SK-N-SH (cell line): ENCODE measurements around the gene PPY.

ENCODE experiments used
- CTCF ChIP-seq: fragments of 200-600 bp; sonication (generic); IDR thresholded peaks from 2 replicates; pipeline ENCODE4 v1.6.1; 2017; ENCODE audit warnings: antibody characterized with exemption, mild to moderate bottlenecking, moderate library complexity
- EZH2phosphoT487 ChIP-seq: fragments of 200-600 bp; sonication (generic); IDR thresholded peaks from 2 replicates; pipeline ENCODE4 v1.6.1; 2017; ENCODE audit warnings: low read depth, mixed run types, mild to moderate bottlenecking, antibody characterized with exemption, moderate library complexity, borderline replicate concordance
- POLR2AphosphoS5 ChIP-seq: IDR thresholded peaks from 2 replicates; pipeline ENCODE4 v1.6.1; 2012; ENCODE audit warnings: low read depth, low read length
- TEAD4 ChIP-seq: IDR thresholded peaks from 2 replicates; pipeline ENCODE4 v1.4.0; 2012; ENCODE audit warnings: mild to moderate bottlenecking, borderline replicate concordance; ENCODE audit not compliant: insufficient read depth

GRCh38 chr17:43928609-43929008 lies 13.7 kb downstream of the PPY start:
- TF ChIP-seq TEAD4 (no peak), POLR2AphosphoS5 (no peak), EZH2phosphoT487 (no peak), CTCF (no peak)
